Activated naive CD8-positive, alpha-beta T cell treated with anti-CD3 and anti-CD28 coated beads for 36 hours (primary cell): ENCODE data around the gene TMEM170A. TPM values are rescaled to one million over a fixed set of nuclear protein-coding genes. Genes with fewer than 3 reads are reported as not detected.
"Not testable (repeated sequence)": the region's sequence is repeated elsewhere in the genome, so short reads cannot be mapped to it uniquely, and the experiment has no call there.

Source experiments
- DNase-seq: peaks from one replicate; pipeline ENCODE4 v3.0.0; 2021
- H3K27ac Mint-ChIP-seq: one replicate; pipeline ENCODE4 v1.8.0; 2022; ENCODE audit warnings: mild to moderate bottlenecking, moderate library complexity, mixed read lengths
- H3K27me3 Mint-ChIP-seq: one replicate; pipeline ENCODE4 v1.8.0; 2022; ENCODE audit warnings: mild to moderate bottlenecking, mixed read lengths
- H3K36me3 Mint-ChIP-seq: one replicate; pipeline ENCODE4 v1.8.0; 2021; ENCODE audit warnings: mild to moderate bottlenecking, mixed read lengths
- H3K4me1 Mint-ChIP-seq: one replicate; pipeline ENCODE4 v1.8.0; 2021; ENCODE audit warnings: mixed read lengths
- H3K4me3 Mint-ChIP-seq: one replicate; pipeline ENCODE4 v1.8.0; 2022; ENCODE audit warnings: mild to moderate bottlenecking, moderate library complexity, mixed read lengths
- H3K9me3 Mint-ChIP-seq: one replicate; pipeline ENCODE4 v1.8.0; 2022; ENCODE audit warnings: mixed read lengths
- total RNA-seq, 2 experiments: library from RNA; stranded (reverse); gene quantifications; one replicate each; pipeline ENCODE4 v1.2.3, GENCODE V29; 2021

Gene TMEM170A
- total RNA-seq, 2 experiments from 2014 or later = 32.2 to 37.6 TPM

DNA sequence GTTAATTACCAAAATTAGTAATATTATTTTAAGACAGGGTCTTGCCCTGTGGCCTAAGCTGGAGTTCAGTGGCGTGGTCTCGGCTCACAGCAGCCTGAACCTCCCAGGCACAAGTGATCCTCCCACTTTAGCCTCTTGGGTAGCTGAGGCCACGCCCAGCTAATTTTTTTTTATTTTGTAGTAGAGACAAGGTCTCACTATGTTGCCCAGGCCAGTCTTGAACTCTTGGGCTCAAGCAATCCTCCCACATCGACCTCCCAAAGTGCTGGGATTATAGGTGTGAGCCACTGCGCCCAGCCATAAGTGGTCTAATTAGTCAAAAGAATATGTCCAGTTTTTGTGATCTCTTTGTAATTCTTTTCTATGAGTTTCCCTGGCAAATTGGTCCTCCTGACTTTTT is 19.2 kb downstream of the TMEM170A start:
- Mint-ChIP-seq H3K4me1 (no peaks in the 10 kb centered on the region), H3K4me3 (no peak overlapping the region), H3K27ac (no peak overlapping the region), H3K27me3 (no peaks in the 10 kb centered on the region), H3K36me3 (peaks cover 5% of the 10 kb centered on the region), H3K9me3 (no peaks in the 10 kb centered on the region)
- DNase-seq = no peak

DNA sequence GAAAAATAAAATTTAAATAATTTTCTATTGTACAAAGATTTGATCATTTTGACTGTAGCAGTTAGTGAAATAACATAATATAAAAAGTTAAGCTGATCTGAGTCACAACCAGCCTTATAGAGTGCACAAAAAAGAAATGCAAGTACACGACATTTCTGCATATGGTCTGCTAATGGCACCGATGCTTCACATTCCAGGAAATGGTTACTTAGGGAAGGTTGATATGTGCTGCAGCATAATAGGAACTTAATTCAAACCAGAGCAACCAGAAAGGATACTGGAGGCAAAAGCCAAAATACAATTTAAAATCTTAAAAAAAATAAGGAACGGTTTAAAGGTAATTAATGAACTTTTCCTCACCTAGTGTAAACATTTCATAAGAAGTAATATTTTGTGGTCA is 21.2 kb downstream of the TMEM170A start:
- no peak overlapping the region for H3K4me3 Mint-ChIP-seq
- H3K4me1 Mint-ChIP-seq = no peaks in the 10 kb centered on the region
- H3K36me3 Mint-ChIP-seq = peaks cover 2% of the 10 kb centered on the region
- DNase-seq = no peak
- no peak overlapping the region for H3K27ac Mint-ChIP-seq
- H3K9me3 Mint-ChIP-seq = no peaks in the 10 kb centered on the region
- H3K27me3 Mint-ChIP-seq = no peaks in the 10 kb centered on the region

DNA sequence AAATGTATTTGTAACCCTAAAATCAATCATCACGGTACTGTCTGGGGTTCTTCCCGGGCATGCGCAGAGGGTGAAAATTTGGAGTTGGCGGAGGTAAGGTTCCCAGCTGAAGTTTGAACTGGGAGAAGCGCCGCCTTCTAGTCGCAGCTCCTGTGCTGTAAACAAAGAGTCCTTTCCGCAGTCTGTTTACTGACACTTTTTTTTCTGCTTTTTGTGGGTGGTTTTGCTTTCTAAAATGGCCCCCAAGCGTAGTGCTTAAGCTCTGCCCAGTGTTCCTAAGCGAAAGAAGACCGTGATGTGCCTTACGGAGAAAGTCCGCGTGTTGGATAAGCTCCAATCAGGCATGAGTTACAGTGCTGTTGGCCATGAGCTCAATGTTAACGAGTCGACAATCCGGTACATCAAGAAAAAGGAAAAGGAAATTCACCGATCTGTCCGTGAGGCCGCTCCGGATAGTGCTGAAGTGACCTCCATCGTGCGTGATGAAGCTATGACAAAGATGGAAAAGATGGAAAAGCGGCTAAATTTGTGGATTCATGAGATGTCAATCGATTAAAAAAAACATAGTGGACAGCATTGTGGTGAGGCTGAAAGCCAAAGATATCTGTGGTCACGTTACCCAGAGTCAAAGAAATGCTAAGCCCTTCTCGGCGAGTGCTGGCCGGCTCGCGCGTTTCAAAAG is 30.6 kb downstream of the TMEM170A start:
- Mint-ChIP-seq H3K36me3 (peaks cover 14% of the 10 kb centered on the region), H3K27me3 (no peaks in the 10 kb centered on the region), H3K4me1 (peaks cover 25% of the 10 kb centered on the region), H3K27ac (peak overlapping the region; percentile 83), H3K9me3 (no peaks in the 10 kb centered on the region), H3K4me3 (peak overlapping the region; percentile 84)
- DNase-seq = peak; percentile 62

DNA sequence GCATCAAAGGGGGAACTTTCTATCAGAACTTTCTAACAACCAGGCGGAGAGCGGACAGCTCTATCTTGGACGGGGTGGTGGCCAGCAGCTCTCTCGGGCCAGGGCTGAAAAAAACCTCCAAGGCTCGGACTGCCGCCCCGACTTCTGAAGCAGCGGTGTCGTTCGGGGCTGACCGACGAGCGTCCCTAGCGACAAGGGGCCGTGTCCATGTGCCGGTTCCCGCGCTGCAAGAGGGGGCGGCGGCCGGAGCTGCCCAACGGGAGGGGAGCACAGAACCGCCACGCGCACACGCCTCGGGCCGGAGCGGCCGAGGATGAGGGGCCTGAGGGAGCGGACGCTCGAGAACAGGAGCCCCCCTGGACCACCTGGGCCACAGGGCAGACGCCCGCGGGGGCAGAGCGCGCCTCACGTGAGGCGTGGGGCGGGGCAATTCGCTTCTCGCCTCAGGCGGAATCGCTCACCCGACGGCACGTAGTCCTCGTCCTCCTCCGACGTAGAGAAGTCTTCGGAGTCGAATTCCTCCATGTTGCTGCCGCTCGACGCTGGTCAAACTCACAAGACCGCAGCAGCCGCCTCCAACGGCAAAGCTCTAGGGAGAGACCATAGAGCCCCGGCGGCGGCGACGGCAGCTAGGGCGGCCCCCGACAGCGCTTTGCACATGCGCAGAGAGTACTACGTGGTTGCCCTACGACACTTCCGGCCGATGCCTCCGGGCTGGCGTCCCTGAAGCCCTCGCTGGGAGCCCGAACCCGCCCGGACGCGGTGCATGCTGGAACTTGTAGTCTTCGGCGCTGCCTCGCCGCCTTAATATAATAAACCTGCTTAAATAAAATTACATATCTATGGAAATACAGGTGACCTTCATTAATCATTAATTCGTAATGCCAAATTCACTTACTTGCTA is 31.4 kb downstream of the TMEM170A start, which contains the start of gene CFDP1:
TSS of gene CFDP1 (minus strand) at position 676 of the 904 bp plus-strand sequence. CDS start at position 525, 151 bp downstream.
- no peaks in the 10 kb centered on the region for H3K27me3 Mint-ChIP-seq
- H3K4me3 Mint-ChIP-seq = peak within 1 kb of the TSS; percentile 84
- H3K9me3 Mint-ChIP-seq = no peaks in the 10 kb centered on the region
- peak within 1 kb of the TSS; percentile 83 for H3K27ac Mint-ChIP-seq
- peaks cover 15% of the 10 kb centered on the region for H3K36me3 Mint-ChIP-seq
- H3K4me1 Mint-ChIP-seq = peaks cover 26% of the 10 kb centered on the region
- DNase-seq = peak; percentile 95

DNA sequence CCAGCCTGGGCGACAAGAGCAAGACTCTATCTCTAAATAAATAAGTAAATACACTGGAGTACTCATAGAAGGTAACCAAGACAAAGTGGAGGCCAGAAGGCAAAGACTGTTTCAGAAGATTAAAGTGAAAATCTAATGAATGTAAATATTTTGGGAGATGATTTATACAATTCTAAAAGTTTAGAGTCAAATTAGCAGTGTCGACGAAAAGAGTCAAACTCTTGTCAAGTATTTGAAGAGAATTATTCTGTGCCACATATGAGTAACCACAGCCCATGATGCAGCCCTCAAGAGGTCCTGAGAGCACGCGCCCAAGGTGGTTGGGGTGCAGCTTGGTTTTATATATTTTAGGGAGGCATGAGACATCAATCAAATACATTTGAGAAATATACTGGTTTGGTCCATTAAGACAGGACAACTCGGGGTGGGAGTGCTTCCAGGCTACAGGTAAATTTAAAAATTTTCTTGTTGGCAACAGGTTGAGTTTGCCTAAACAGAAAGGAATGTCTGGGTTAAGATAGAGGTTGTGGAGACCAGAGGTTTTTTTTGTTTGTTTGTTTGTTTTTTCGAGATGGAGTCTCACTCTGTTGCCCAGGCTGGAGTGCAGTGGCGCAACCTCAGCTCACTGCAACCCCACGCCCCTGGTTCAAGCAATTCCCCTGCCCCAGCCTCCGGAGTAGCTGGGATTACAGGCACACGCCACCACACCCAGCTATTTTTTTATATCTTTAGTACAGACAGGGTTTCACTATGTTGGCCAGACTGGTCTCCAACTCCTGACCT is 34.7 kb downstream of the TMEM170A start:
- DNase-seq = no peak
- H3K27me3 Mint-ChIP-seq = no peaks in the 10 kb centered on the region
- peaks cover 35% of the 10 kb centered on the region for H3K4me1 Mint-ChIP-seq
- H3K36me3 Mint-ChIP-seq = peaks cover 19% of the 10 kb centered on the region
- no peaks in the 10 kb centered on the region for H3K9me3 Mint-ChIP-seq
- no peak overlapping the region for H3K27ac Mint-ChIP-seq
- H3K4me3 Mint-ChIP-seq = no peak overlapping the region

DNA sequence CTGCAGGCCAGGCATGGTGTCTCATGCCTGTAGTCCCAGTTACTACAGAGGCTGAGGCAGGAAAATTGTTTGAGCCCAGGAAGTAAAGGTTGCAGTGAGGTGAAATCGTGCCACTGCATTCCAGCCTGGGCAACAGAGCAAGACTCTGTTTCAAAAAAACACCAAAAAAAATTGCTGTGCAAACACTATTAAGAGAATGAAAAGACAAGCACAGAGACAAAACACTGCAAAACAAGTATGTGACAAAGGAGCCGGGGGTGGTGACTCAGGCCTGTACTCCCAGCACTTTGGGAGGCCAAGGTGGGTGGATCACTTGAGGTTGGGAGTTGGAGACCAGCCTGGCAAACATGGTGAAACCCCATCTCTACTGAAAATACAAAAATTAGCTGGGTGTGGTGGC is 38.0 kb downstream of the TMEM170A start:
- not testable (repeated sequence) for H3K27ac Mint-ChIP-seq, H3K9me3 Mint-ChIP-seq, DNase-seq, H3K27me3 Mint-ChIP-seq, H3K4me3 Mint-ChIP-seq
- Mint-ChIP-seq H3K36me3 (peaks cover 15% of the 10 kb centered on the region), H3K4me1 (peaks cover 35% of the 10 kb centered on the region)

DNA sequence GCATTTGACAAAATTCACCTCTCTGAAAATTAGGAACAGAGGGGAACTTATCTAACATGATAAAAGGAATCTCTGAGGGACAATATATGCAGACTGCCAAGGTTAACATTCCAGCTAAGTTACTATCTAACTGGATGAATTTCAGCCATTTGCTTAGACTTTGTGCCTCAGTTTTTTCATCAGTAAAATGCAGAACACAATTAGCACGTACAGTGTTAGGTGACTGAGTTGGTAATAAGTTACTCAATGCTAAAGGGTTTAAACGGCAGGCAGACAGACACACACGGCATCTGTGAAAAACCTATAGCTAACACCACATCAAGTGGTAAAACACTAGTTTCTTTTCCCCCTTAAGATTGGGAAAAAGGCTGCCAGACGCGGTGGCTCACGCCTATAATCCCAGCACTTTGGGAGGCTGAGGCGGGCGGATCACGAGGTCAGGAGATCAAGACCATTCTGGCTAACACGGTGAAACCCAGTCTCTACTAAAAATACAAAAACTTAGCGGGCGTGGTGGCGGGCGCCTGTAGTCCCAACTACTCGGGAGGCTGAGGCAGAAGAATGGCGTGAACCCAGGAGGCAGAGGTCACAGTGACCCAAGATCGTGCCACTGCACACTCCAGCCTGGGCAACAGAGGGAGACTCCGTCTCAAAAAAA is 40.3 kb downstream of the TMEM170A start:
- H3K9me3 Mint-ChIP-seq = not testable (repeated sequence)

DNA sequence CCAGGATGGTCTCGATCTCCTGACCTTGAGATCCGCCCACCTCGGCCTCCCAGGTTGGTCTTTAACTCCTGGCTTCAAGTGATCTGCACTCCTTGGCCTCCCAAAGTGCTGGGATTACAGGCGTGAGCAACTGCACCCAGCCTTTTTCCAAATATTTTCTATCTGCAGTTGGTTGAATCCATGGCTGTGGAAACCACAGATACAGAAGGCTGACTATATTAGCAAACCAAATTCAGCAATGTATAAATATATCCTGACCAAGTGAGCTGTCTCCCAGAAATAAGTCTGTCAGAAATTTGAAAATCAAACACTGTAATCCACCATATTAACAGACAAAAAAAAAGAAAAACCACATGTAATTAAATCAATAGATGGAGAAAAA is 40.8 kb downstream of the TMEM170A start:
- H3K4me3 Mint-ChIP-seq = no peak overlapping the region
- H3K27me3 Mint-ChIP-seq = no peaks in the 10 kb centered on the region
- no peaks in the 10 kb centered on the region for H3K9me3 Mint-ChIP-seq
- DNase-seq = no peak
- peaks cover 35% of the 10 kb centered on the region for H3K4me1 Mint-ChIP-seq
- H3K36me3 Mint-ChIP-seq = peaks cover 5% of the 10 kb centered on the region
- no peak overlapping the region for H3K27ac Mint-ChIP-seq

More for the DNA sequence above, 40.3 kb downstream of the TMEM170A start:
- not testable (repeated sequence) for H3K27ac Mint-ChIP-seq, H3K4me3 Mint-ChIP-seq, H3K36me3 Mint-ChIP-seq, H3K27me3 Mint-ChIP-seq, DNase-seq
- H3K4me1 Mint-ChIP-seq = peaks cover 38% of the 10 kb centered on the region

DNA sequence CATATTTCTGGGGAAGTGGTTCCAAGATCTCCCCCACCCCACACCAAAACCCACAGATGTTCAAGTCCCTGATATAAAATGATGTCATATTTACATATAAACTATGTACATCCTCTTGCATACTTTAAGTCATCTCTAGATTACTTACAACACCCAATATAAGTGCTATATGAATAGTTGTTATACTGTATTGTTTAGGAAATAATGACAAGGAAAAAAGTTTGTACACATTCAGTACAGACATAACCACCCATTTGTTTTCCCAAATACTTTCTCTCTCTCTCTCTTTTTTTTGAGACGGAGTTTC is 42.7 kb downstream of the TMEM170A start:
- peaks cover 4% of the 10 kb centered on the region for H3K36me3 Mint-ChIP-seq
- H3K9me3 Mint-ChIP-seq = no peaks in the 10 kb centered on the region
- H3K4me1 Mint-ChIP-seq = peaks cover 36% of the 10 kb centered on the region
- DNase-seq = no peak
- peak overlapping the region; percentile 57 for H3K27ac Mint-ChIP-seq
- no peak overlapping the region for H3K4me3 Mint-ChIP-seq
- H3K27me3 Mint-ChIP-seq = no peaks in the 10 kb centered on the region

DNA sequence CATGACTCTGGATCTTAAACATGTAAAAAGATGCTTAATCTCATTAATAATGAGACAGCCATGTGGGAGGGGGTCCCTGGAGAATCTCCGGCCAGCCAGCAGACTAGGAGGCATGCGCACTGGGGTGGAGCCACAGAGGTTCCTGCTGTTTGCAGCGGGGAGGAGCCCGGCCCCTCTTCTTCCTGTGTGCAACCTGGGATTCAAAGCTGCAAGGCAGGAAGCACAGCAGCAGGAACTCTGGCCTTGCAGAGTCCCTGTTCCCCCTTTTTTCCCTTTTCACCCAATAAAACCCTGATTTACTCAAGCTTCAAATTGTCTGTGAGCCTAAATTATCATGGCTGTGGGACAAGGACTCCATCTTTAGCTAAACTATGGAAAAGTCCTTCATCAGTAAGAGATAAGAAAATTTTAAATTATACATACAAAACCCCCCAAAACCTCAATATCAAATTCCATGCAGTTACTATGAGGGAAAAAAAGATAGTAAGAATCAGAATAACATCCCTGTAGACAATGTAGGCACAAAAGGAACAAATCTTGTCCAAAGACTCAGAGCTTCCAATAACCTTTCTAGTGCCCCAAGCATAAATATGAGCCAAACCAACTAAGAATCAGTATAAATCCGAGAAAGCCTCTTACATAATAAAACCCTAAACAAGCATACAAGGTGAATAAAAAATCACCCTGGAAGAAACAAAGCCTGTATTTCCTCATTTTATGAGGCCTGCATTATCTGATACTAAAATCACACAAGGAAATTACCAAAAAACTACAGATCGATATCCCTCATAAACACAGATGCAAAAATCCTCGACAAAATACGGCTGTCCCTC is 43.3 kb downstream of the TMEM170A start:
- Mint-ChIP-seq H3K9me3 (no peaks in the 10 kb centered on the region), H3K4me3 (peak overlapping the region; percentile 59), H3K4me1 (peaks cover 34% of the 10 kb centered on the region), H3K36me3 (peaks cover 2% of the 10 kb centered on the region), H3K27ac (peak overlapping the region; percentile 57), H3K27me3 (no peaks in the 10 kb centered on the region)
- DNase-seq = peak; percentile 35

DNA sequence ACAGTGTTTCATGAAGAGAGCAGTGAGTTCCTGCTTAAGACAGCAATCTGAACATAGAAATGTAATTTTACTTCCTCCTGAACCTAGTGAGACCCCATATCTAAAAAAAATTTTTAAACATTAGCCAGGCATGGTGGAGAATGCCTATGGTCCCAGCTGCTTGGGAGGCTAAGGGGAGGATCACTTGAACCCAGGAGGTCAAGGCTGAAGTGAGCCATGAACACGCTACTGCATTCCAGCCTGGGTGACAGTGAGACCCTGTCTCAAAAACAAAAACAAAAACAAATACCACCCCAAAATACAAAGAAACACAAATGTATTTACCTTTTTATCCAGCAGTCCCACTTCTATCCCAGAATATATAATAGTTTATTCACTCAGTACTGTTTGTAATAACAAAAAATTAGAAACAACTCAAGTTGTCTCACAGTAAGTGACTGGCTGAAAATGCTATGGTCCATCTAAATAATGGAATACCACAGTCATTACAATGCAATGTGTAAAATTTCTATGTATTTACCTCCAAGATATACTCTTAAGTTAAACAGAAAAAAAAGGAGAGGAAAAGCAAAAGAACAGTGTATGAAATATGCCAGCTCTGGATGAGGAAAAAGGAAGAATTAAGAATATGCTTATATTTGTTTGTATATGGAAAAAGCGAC is 47.5 kb downstream of the TMEM170A start:
- peaks cover 44% of the 10 kb centered on the region for H3K4me1 Mint-ChIP-seq
- no peak for DNase-seq
- no peaks in the 10 kb centered on the region for H3K27me3 Mint-ChIP-seq
- H3K27ac Mint-ChIP-seq = no peak overlapping the region
- H3K9me3 Mint-ChIP-seq = no peaks in the 10 kb centered on the region
- no peak overlapping the region for H3K4me3 Mint-ChIP-seq
- H3K36me3 Mint-ChIP-seq = peaks cover 6% of the 10 kb centered on the region

DNA sequence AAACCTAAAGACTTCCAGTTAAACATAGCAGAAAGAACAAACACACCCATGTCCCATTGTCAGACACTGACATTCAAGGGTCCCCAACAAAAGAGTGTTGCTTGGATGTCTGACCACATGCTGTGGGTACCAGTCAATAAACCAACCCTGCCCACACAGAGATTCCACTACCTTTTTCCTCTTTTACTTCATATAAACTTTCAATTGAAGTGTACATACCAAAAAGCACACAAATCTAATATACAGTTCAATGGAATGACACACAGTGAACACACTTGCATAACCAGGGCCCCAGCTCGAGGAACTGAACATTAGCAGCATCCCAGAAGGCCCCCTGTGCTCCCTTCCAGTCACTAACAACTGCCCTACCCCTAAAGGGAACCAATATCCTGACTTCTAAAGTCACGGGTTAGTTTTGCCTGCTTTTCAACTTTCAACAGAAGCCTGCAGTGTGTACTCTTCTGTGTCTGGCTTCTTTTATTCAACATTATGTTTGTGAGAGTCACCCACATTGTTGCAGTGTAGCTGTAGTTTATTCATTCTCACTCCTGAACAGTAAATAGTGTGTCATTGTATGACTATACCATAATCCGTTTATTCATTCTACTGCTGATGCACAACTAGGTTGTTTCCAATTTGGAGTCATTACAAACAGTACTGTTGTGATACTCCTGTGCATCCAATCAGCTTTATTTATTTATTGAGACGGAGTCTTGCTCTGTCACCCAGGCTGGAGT is 49.2 kb downstream of the TMEM170A start:
- H3K9me3 Mint-ChIP-seq = no peaks in the 10 kb centered on the region

DNA sequence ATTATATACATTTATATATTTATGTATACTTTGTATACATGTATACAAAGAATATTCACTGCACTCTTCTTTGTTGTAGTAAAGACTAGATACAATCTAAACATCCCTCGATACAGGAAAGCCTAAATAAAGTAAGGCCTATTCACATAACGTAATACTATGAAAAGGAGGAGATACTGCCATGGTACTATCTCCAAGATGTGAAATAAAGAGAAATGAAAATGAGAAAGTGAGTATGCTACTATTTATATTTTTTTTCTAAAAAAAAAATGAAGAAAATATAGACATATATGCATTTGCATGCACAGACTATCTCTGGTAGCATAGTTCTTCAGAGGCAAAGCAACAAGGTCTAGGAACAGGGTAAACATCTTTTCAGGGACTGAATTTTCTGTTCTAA is 50.5 kb downstream of the TMEM170A start:
- Mint-ChIP-seq H3K36me3 (peaks cover 10% of the 10 kb centered on the region), H3K27ac (no peak overlapping the region), H3K4me1 (peaks cover 25% of the 10 kb centered on the region), H3K9me3 (no peaks in the 10 kb centered on the region), H3K4me3 (no peak overlapping the region), H3K27me3 (no peaks in the 10 kb centered on the region)
- no peak for DNase-seq

More for the DNA sequence above, 49.2 kb downstream of the TMEM170A start:
- H3K4me1 Mint-ChIP-seq = peaks cover 29% of the 10 kb centered on the region
- peaks cover 7% of the 10 kb centered on the region for H3K36me3 Mint-ChIP-seq
- no peak overlapping the region for H3K4me3 Mint-ChIP-seq
- no peak overlapping the region for H3K27ac Mint-ChIP-seq
- no peaks in the 10 kb centered on the region for H3K27me3 Mint-ChIP-seq
- DNase-seq = no peak
